ENCODE measurements around the gene NFIA. TPM values are rescaled to one million over a fixed set of nuclear protein-coding genes. Genes with fewer than 3 reads are reported as not detected.

NFIA gene
- total RNA-seq, 2 donors from 2014 or later, result 0.88 to 3.1 TPM

DNA sequence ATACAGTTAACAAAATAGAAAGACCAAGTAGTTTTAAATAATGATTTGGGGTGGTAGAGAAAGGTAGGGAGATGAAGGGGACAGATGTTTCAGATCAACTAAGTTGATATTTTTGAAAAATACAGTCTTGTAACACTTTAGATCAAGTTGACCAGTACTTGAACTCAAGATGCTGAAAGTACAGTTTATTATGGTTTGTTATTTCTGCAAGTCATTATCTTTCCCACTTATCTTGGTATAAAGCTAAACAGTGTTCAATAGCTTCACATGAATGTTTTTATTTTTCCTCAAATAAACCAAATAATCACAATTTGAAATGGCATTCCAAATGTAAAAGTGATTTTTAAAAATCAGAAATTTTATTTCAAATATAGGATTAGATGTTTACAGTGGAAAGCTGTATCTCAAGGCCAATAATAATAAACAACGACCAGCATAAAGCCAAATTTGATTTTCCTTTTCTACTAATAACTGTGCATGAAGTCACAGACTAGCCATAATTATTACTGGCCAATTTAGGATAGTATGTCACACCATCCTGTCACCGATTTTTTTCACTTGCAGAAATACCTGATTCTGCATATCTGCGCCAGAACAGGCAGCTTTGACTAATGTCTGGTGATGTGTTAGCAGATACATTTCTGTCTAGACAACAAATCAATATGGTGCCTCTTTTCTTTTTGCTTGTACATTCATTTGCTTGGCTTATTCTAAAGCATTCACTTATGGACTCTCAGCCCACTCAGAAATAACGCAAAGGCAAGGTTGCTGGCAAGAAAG lies 322.4 kb downstream of the NFIA start:
- H3K9me3 Mint-ChIP-seq, result no peaks in the 10 kb centered on the region
- no peak overlapping the region for H3K27ac Mint-ChIP-seq
- ATAC-seq, result no peak
- H3K36me3 Mint-ChIP-seq, result no peaks in the 10 kb centered on the region
- DNase-seq (ENCODE audit: low spot score in 2 of 2), result no peak

DNA sequence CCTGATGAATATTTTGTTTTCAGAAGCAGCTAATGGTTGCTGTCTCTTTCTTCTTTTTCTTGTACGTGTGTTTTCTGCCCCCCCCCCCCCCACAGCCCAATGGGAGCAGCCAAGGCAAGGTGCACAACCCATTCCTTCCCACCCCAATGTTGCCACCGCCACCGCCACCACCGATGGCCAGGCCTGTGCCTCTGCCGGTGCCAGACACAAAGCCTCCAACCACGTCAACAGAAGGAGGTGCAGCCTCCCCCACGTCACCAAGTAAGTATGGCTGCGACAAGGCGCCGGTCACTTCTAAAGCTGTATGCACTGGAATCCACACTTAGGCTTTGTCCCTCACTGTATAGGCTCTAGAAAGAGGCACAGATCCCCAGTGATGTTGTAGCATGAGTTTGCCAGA lies 324.1 kb downstream of the NFIA start:
- DNase-seq (ENCODE audit: low spot score in 2 of 2), result no peak
- no peaks in the 10 kb centered on the region for H3K9me3 Mint-ChIP-seq
- no peak for ATAC-seq
- no peaks in the 10 kb centered on the region for H3K36me3 Mint-ChIP-seq
- H3K27ac Mint-ChIP-seq, result no peak overlapping the region

DNA sequence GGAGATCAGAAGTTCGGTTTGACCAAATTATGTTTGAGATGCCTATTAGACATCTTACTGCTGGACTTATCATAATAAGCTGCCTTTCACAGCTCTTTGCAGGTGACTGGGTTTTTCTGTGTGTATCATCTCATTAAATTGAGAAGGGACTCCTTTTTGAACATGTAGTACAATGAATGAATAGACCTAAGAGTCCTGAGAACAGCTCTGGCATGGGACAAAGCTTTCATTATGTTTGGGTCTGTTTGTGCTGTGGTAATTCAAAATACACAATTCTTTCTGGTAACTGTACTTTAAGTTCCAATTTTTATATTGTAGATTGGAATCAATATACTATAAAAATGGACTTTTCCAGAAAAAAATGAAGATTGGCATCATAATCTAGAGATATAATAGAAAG lies 330.2 kb downstream of the NFIA start:
- H3K27ac Mint-ChIP-seq, result no peak overlapping the region
- DNase-seq (ENCODE audit: low spot score in 2 of 2), result no peak
- ATAC-seq, result no peak
- H3K9me3 Mint-ChIP-seq, result no peaks in the 10 kb centered on the region
- H3K36me3 Mint-ChIP-seq, result no peaks in the 10 kb centered on the region

DNA sequence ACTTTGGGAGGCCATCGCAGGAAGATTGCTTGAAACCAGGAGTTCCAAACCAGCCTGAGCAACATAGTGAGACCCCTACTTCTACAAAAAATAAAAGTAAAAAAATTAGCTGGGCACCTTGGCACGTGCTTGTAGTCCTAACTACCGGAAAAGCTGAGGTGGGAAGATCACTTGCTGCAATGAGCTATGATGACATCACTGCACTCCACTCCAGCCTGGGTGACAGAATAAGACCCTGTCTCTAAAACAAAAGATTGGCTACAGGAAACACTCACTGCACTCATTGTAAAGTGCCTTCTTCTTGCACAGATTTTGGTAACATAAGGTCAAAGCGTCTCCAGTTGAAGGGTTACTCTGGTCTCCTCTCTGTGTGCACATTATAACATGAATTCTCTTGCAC lies 336.8 kb downstream of the NFIA start:
- DNase-seq (ENCODE audit: low spot score in 2 of 2) (no peak), ATAC-seq (no peak)
- no peaks in the 10 kb centered on the region for H3K9me3 Mint-ChIP-seq
- no peak overlapping the region for H3K27ac Mint-ChIP-seq
- H3K36me3 Mint-ChIP-seq, result no peaks in the 10 kb centered on the region

DNA sequence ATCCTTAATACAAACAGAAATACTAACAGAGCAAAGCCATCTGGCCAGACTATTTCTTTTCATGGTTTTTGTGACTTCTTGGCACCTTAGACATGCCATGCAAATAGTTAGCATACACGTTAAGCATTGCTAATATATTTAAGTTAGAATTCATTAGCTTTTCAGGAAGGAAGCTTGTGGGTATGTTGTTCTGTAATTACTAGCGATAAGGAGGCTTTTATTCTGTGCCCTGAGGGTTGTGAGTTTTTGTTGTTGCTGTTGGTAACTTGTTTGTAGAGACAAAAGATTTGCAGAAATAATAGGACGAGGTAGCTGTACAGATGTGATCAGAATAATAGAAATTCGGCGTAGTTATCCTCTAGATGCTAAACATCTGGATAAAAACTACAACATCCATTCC lies 337.3 kb downstream of the NFIA start:
- H3K36me3 Mint-ChIP-seq, result no peaks in the 10 kb centered on the region
- no peaks in the 10 kb centered on the region for H3K9me3 Mint-ChIP-seq
- ATAC-seq, result no peak
- no peak overlapping the region for H3K27ac Mint-ChIP-seq
- DNase-seq (ENCODE audit: low spot score in 2 of 2), result no peak

DNA sequence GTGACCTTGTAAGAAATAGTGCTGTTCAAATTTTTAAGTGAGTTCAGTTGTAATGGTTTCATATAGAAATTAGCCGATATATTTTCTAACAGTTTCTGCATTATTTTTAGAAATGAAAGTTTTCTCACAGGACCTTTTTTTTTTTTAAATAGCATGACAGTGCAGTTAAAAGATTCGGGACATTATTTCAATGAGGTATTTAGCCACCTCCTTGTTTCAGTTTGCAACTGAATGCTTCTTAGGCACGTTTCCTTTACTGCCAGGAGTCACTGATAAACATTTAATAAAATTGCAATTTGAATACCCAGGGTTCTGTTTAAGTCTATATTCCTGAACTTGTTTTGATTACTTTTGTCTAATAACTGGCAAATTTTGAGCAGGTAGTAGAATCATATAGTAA lies 337.9 kb downstream of the NFIA start:
- no peaks in the 10 kb centered on the region for H3K9me3 Mint-ChIP-seq
- ATAC-seq, result no peak

DNA sequence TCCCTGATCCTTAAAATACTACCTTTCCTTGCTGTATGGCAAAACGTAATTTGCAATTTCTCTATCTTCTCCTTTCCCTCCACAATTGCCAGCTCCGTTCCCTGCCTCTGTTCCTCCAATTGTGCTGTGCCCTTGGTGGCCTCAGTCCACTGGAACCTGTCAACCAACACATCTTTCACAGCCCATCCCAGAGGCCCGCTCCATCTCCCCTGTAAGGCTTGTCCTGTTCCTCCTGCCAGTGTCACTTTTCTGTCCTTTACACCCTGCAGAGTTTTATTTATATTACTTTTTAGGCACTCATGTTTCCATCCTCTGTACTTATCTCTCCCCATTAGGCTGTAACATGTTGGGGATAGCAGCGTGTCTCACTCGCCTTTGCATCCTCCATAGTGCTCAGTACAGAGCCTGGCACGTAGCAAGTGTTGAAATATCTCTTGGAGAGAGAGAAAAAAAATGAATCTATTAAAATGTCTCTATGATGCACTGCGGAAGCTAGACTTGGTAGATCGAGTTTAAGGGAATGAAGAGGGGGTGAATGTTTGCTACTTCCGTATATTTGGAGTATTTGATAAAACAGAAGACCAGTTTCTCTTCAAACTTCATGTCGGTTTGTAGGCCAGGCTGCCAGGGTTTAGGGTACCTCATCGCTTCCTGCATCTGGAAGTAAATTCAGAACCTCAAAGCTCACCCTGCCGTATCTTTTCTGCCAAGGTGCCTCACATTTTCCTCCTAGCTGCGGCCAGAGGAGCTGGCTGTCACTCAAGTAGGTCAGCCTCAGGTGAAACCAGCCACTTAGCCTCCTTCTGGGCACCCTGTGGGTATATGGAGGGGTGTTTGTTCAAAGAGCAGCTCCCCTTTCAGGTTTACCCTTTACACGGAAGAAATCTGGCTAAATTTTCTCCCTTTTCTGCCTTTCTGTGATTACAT lies 338.8 kb downstream of the NFIA start:
- Mint-ChIP-seq H3K27ac (no peak overlapping the region), H3K9me3 (no peaks in the 10 kb centered on the region), H3K36me3 (no peaks in the 10 kb centered on the region)
- DNase-seq (ENCODE audit: low spot score in 2 of 2) (no peak), ATAC-seq (no peak)

More for the DNA sequence above, 337.9 kb downstream of the NFIA start:
- no peak for DNase-seq (ENCODE audit: low spot score in 2 of 2)
- no peaks in the 10 kb centered on the region for H3K36me3 Mint-ChIP-seq
- H3K27ac Mint-ChIP-seq, result no peak overlapping the region

DNA sequence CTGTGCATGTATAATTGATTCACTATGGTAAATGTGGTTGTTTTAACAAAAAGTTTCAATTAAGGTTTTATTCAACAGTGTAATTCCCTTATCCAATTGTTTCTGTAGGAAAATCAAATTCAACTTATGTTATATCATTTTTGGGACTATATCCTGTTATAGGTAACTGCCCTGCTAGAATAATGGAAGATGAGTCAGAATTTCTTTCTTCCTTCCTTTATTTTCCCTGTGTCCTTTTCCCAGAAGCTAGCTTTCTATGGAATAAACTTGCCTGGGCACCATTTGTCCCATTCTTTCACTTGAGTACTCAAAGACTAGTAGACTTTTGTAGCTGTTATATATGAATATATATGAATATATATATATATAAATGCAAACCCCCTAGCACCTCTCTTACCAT lies 341.3 kb downstream of the NFIA start:
- ATAC-seq (no peak), DNase-seq (ENCODE audit: low spot score in 2 of 2) (no peak)
- H3K9me3 Mint-ChIP-seq, result no peaks in the 10 kb centered on the region
- no peaks in the 10 kb centered on the region for H3K36me3 Mint-ChIP-seq
- H3K27ac Mint-ChIP-seq, result no peak overlapping the region

DNA sequence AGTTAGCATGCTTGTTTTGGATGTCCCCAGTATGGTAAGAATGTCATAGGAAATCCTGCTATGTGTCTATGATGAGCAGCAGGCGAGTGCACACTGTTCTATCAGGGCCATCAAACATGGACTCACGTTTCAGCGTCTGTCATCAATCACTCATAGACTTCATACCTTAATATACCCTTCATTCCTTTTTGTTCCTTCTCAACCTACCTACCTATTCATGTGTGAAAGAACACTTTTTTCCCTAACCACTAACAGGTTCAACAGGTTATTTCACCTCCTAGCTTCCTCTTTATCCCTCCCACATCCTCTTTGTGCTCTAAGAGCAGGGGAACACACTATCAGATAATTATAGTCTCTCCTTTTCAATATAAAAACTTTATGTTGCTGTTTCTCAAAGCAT lies 342.0 kb downstream of the NFIA start:
- no peak for ATAC-seq
- Mint-ChIP-seq H3K9me3 (no peaks in the 10 kb centered on the region), H3K27ac (no peak overlapping the region), H3K36me3 (no peaks in the 10 kb centered on the region)
- no peak for DNase-seq (ENCODE audit: low spot score in 2 of 2)

DNA sequence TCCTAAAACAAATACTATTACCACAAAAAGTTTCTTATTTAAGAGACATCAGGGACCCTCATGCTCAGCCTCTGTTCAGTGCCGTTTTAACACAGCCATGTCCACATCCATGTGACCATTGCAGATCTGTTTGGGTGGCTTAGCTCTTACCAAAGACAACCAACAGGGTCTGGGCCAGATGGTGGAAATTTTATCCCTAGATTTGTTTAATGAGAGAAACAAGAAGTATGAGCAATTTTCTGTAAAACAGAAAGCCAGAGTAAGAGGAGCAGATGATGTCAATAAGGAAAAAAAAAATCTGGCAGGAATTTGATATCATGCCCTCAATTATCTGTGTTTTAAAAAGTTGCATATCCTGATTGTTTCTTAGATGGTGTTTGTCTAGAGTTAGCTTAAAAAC lies 342.7 kb downstream of the NFIA start:
- ATAC-seq, result no peak
- Mint-ChIP-seq H3K36me3 (no peaks in the 10 kb centered on the region), H3K27ac (no peak overlapping the region), H3K9me3 (no peaks in the 10 kb centered on the region)
- no peak for DNase-seq (ENCODE audit: low spot score in 2 of 2)

DNA sequence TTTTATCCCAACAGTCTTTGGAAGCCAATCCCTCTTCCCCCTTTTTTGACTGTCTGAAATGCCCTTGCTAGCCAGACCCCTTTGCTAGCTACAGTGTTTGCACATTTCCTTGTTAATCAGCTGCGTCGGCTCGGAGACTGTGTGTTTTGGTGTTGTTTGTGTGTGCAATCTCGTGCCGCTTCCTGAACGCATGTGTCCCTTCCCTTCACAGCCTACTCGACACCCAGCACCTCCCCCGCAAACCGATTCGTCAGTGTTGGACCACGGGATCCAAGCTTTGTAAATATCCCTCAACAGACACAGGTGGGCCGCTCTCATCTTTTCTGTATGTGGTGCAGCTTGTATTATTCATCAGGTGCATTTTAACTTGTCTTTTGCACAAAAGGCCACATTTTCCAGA lies 343.9 kb downstream of the NFIA start:
- ATAC-seq (no peak), DNase-seq (ENCODE audit: low spot score in 2 of 2) (no peak)
- no peaks in the 10 kb centered on the region for H3K9me3 Mint-ChIP-seq

DNA sequence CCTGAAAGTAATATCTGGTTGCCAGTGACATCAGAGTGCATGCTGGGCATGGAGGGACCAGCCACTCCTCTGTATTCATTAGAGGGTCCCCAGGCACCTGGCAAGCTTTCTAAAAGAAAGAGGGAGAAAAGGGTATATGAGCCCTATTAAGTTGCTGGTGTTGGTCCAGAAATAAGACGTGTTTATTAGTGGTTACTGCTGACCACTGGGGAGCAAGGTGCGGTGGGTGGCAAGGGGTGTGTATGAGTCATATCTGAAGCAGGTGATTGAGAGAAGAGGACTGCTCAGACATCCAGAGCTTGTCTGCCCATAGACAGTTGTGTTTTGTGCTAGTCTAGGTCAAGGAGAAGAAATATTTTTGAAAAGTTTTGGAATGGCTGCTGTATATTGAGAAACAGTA lies 344.5 kb downstream of the NFIA start:
- H3K36me3 Mint-ChIP-seq, result no peaks in the 10 kb centered on the region
- no peak overlapping the region for H3K27ac Mint-ChIP-seq
- no peak for ATAC-seq
- H3K9me3 Mint-ChIP-seq, result no peaks in the 10 kb centered on the region
- no peak for DNase-seq (ENCODE audit: low spot score in 2 of 2)

More for the DNA sequence above, 343.9 kb downstream of the NFIA start:
- Mint-ChIP-seq H3K36me3 (no peaks in the 10 kb centered on the region), H3K27ac (no peak overlapping the region)

DNA sequence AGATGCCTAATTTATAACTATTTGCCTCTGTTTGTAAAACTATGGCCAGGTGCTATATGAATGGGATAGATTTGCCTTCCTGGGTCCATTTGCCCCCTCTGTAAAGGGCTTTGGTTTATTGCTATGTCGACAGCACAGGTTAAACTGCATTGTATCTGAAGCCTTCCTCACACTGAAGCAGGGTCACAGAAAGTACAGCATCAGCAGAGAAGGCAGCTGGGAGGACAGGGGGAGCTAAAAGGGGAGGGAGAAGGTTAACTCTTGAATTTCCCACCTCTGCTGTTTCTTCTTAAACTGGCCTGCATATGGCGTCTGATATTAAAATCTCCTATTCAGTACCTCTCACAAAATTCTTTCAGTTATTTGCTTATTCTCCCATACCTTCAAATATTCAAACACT lies 345.1 kb downstream of the NFIA start:
- no peak overlapping the region for H3K27ac Mint-ChIP-seq
- ATAC-seq (no peak), DNase-seq (ENCODE audit: low spot score in 2 of 2) (no peak)
- no peaks in the 10 kb centered on the region for H3K36me3 Mint-ChIP-seq
- no peaks in the 10 kb centered on the region for H3K9me3 Mint-ChIP-seq

DNA sequence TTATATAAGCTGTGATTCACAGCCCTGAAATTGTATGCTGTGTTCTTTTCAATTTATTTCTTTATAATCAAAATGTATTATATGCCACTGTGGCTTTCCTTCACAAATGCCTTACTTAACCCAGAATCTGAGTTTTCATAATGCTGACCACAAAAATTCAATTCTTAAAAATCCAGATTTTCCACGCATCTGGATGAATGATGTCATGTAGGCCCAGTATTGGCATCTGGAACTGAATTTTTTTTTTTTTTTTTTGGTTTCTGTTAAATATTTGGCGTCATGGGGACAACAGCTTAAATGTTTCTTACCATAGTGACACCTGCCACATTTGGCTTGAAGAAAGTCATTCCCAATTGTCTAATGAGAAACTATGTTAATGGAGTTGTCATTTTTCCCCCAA lies 345.8 kb downstream of the NFIA start:
- ATAC-seq, result no peak

DNA sequence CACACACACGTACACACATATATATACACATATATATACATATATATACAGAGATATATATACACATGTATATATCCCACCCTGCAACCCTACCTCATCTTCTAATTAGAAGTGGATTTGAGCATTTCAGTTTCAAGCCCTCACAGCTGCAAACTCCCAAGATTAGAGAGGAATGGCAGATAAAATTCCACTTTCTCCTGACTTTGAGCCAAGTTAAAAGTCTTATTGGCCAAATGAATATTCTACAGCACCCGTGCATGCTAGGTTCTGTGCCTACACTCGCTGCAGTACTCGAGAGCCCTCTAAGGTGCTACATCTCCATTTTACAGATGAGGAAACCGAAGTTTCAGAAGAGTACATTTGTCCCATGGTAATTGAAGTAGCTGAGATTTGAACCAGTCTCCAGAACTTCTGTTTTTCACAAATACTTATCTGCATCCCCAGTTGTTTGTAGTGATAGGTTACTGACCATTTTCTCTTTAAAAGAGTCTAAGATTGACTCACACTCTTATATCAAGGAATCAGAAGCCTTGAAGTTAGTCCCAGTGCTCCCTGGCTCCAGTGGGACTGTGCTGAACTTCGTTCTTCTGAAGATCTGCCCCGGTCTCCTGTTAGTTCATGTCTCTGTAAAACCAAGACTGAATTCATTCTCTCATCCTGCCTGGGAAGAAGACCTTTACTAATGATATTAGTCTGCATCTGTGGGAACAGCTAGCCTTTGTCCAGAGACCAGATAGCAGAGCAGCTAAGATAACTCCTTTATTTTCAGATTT lies 350.4 kb downstream of the NFIA start:
- ATAC-seq (no peak), DNase-seq (ENCODE audit: low spot score in 2 of 2) (no peak)
- Mint-ChIP-seq H3K9me3 (no peaks in the 10 kb centered on the region), H3K36me3 (no peaks in the 10 kb centered on the region), H3K27ac (no peak overlapping the region)

More for the DNA sequence above, 345.8 kb downstream of the NFIA start:
- H3K9me3 Mint-ChIP-seq, result no peaks in the 10 kb centered on the region
- DNase-seq (ENCODE audit: low spot score in 2 of 2), result no peak
- no peak overlapping the region for H3K27ac Mint-ChIP-seq
- H3K36me3 Mint-ChIP-seq, result no peaks in the 10 kb centered on the region

DNA sequence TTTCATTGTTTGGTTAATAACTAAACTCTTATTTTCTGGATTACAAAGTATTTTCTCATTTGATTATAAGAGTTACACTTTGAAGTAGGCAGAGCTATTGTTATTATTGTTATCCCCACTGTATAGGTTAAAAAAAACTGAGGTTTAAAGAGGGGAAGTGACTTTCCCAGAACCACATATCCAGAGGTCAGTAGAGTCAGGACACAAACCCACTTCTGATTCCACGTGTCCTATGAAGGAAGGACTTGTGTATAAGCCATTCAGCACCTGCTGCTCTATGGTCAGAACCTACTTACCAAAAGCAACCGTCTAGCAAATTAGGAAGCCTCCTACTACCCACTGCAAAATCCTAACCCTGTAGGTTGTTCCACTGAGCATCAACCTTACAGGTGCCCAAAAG lies 351.3 kb downstream of the NFIA start:
- H3K9me3 Mint-ChIP-seq, result no peaks in the 10 kb centered on the region
- no peak overlapping the region for H3K27ac Mint-ChIP-seq
- DNase-seq (ENCODE audit: low spot score in 2 of 2) (no peak), ATAC-seq (no peak)
- no peaks in the 10 kb centered on the region for H3K36me3 Mint-ChIP-seq

DNA sequence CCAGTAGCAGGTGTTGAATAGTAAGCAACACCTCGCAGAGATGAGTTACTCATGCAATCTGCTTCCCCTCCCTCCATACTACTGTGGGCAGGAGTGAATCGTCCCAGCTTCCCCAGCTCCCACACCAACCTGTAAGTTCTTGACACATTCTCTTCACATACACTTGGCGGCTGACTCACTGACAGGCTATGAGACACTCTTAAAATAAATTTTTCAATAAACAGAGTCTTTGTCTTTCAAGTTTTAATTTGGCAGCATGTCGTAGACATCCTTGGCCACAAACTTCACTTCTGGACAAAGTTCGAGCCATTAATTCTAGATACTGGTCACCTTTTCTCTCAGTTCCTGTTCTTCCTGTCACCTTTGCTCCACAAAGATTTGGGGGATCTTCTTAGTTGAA lies 351.9 kb downstream of the NFIA start:
- Mint-ChIP-seq H3K9me3 (no peaks in the 10 kb centered on the region), H3K36me3 (no peaks in the 10 kb centered on the region), H3K27ac (no peak overlapping the region)
- peak in 1 of 2 donors; percentile 47 for ATAC-seq
- DNase-seq (ENCODE audit: low spot score in 2 of 2), result no peak
